ENCODE data around the gene PPA1.
A peak's percentile ranks its signal among the peaks of the same experiment; 100 is the strongest.

Gene PPA1

GRCh38 chr10:70233109-70233938 lies at the start of gene PPA1:
Gene PPA1, minus strand, starts transcription at chr10:70233429. Its CDS starts 102 bp downstream, at chr10:70233327.
- peak; percentile 96 for DNase-seq (ENCODE audit: low read depth)
- TF ChIP-seq CTCF (conservative IDR thresholded peaks at IDR 0.05; ENCODE audit: low read depth, low read length), result peak; percentile 37
- peak within 1 kb of the TSS; percentile 89 for H3K4me3 ChIP-seq (ENCODE audit: low read depth, low read length)

GRCh38 chr10:70281609-70282008 lies 48.4 kb upstream of the PPA1 start:
- H3K4me3 ChIP-seq (ENCODE audit: low read depth, low read length), result no peak overlapping the region
- TF ChIP-seq CTCF (conservative IDR thresholded peaks at IDR 0.05; ENCODE audit: low read depth, low read length), result no peak
- no peak for DNase-seq (ENCODE audit: low read depth)

GRCh38 chr10:70280099-70280498 lies 46.9 kb upstream of the PPA1 start:
- H3K4me3 ChIP-seq (ENCODE audit: low read depth, low read length), result no peak overlapping the region
- no peak for DNase-seq (ENCODE audit: low read depth)
- no peak for TF ChIP-seq CTCF (conservative IDR thresholded peaks at IDR 0.05; ENCODE audit: low read depth, low read length)

- no peak overlapping the region for H3K4me3 ChIP-seq (ENCODE audit: low read depth, low read length)
- no peak for TF ChIP-seq CTCF (conservative IDR thresholded peaks at IDR 0.05; ENCODE audit: low read depth, low read length)
- no peak for DNase-seq (ENCODE audit: low read depth)
Measured at GRCh38 chr10:70277396-70278030, 44.3 kb upstream of the PPA1 start.

GRCh38 chr10:70274643-70275042 lies 41.4 kb upstream of the PPA1 start:
- H3K4me3 ChIP-seq (ENCODE audit: low read depth, low read length), result no peak overlapping the region
- TF ChIP-seq CTCF (conservative IDR thresholded peaks at IDR 0.05; ENCODE audit: low read depth, low read length), result peak; percentile 44

GRCh38 chr10:70272925-70273316 lies 39.7 kb upstream of the PPA1 start:
- H3K4me3 ChIP-seq (ENCODE audit: low read depth, low read length), result no peak overlapping the region
- peak; percentile 59 for DNase-seq (ENCODE audit: low read depth)
- peak; percentile 56 for TF ChIP-seq CTCF (conservative IDR thresholded peaks at IDR 0.05; ENCODE audit: low read depth, low read length)

More at GRCh38 chr10:70274643-70275042, 41.4 kb upstream of the PPA1 start:
- DNase-seq (ENCODE audit: low read depth), result peak; percentile 92
